Type B pancreatic cell (in vitro differentiated cells): ENCODE data around the gene FAF1. TPM values are rescaled to one million over a fixed set of nuclear protein-coding genes. Genes with fewer than 3 reads are reported as not detected.

Source experiments
- DNase-seq: peaks from one replicate; pipeline ENCODE4 v3.0.0; 2021; ENCODE audit warnings: mixed read lengths; ENCODE audit not compliant: unreplicated experiment; ENCODE audit errors: extremely low spot score
- H3K27ac Mint-ChIP-seq: 2 replicates; pipeline ENCODE4 v1.8.0; 2021; ENCODE audit warnings: mild to moderate bottlenecking, mixed read lengths
- H3K27me3 Mint-ChIP-seq: 2 replicates; pipeline ENCODE4 v1.8.0; 2021; ENCODE audit warnings: mixed read lengths
- H3K36me3 Mint-ChIP-seq: 2 replicates; pipeline ENCODE4 v1.8.0; 2021; ENCODE audit warnings: mixed read lengths
- H3K4me1 Mint-ChIP-seq: one replicate; pipeline ENCODE4 v1.8.0; 2021; ENCODE audit warnings: mixed read lengths; ENCODE audit not compliant: unreplicated experiment
- H3K4me3 Mint-ChIP-seq: 2 replicates; pipeline ENCODE4 v1.8.0; 2021; ENCODE audit warnings: mild to moderate bottlenecking, mixed read lengths
- H3K9me3 Mint-ChIP-seq: 2 replicates; pipeline ENCODE4 v1.8.0; 2021; ENCODE audit warnings: mixed read lengths
- total RNA-seq: library from RNA; stranded (reverse); gene quantifications from 2 replicates; pipeline ENCODE4 v1.2.1, GENCODE V29; 2021; ENCODE audit warnings: low replicate concordance
- TF ChIP-seq, protein P1 (sequence below): fragments of 200-600 bp; sonication (generic); conservative IDR thresholded peaks from 2 replicates; pipeline ENCODE4 v1.5.0; 2021; ENCODE audit warnings: antibody characterized with exemption, mild to moderate bottlenecking

Gene FAF1
- total RNA-seq, 1 donor from 2014 or later = 49.9 TPM

DNA sequence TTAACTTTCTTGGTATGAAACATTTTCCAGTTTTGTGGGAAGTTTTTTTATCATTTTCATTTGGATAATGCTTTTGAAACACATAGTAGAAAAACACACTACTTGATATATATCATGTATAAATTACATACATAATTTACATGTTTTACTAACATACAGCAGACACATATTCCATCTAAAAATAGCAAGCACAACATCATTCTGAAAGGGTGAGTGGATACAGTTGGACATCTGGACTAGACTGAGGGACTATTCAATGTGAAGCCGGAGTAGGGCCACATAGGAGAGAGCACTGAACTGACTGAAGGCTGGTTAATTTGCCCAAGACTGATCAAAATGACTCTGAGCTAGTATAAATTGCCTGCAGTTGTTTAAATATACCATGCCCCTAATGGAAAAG is 21.7 kb upstream of the FAF1 start:
- Mint-ChIP-seq H3K4me1 (peaks cover 7% of the 10 kb centered on the region), H3K27ac (no peak overlapping the region), H3K9me3 (no peaks in the 10 kb centered on the region), H3K36me3 (no peaks in the 10 kb centered on the region), H3K4me3 (no peak overlapping the region), H3K27me3 (peaks cover 92% of the 10 kb centered on the region)
- TF ChIP-seq, protein P1, sequence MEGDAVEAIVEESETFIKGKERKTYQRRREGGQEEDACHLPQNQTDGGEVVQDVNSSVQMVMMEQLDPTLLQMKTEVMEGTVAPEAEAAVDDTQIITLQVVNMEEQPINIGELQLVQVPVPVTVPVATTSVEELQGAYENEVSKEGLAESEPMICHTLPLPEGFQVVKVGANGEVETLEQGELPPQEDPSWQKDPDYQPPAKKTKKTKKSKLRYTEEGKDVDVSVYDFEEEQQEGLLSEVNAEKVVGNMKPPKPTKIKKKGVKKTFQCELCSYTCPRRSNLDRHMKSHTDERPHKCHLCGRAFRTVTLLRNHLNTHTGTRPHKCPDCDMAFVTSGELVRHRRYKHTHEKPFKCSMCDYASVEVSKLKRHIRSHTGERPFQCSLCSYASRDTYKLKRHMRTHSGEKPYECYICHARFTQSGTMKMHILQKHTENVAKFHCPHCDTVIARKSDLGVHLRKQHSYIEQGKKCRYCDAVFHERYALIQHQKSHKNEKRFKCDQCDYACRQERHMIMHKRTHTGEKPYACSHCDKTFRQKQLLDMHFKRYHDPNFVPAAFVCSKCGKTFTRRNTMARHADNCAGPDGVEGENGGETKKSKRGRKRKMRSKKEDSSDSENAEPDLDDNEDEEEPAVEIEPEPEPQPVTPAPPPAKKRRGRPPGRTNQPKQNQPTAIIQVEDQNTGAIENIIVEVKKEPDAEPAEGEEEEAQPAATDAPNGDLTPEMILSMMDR = no peak
- DNase-seq = no peak

DNA sequence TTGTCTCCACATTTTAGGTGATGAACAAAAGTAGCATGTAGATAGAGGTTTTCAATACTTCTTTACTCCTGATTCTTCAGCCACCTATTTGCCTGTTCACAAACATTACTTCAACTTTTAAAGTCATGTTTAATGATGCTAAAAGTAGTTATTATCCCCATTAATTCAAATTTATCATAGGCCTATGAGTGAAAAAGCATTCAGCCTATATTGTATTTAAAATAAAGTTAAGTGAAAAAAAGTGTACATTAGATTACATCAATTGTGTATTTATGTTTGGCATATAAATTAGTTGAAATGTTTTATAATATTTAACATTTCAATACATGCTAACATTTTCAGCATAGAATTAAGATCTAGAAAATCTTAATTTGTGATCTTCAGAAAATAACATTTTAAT is 20.4 kb upstream of the FAF1 start:
- no peak overlapping the region for H3K4me3 Mint-ChIP-seq
- no peak for DNase-seq
- H3K9me3 Mint-ChIP-seq = no peaks in the 10 kb centered on the region
- no peaks in the 10 kb centered on the region for H3K36me3 Mint-ChIP-seq
- peaks cover 92% of the 10 kb centered on the region for H3K27me3 Mint-ChIP-seq
- TF ChIP-seq, protein P1 = no peak
- H3K27ac Mint-ChIP-seq = no peak overlapping the region
- peaks cover 7% of the 10 kb centered on the region for H3K4me1 Mint-ChIP-seq

DNA sequence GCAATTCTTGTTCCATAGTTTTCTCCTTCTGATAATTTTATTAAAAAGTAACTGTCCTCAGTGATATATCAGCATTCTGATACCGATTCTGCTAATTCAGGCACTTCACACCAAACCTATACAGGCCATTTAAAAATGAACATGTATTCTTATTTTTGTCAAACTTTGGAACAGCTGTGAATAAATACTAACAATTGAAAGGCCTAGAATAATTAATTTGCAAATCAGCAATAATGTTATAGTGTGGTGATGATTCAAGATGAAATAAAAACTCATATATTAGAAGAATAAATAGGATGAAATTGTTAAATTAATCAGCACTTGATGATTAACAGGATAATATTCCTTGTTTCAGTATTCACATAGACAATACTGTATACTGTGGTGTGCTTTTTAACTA is 19.9 kb upstream of the FAF1 start:
- DNase-seq = no peak
- H3K4me3 Mint-ChIP-seq = no peak overlapping the region
- H3K9me3 Mint-ChIP-seq = no peaks in the 10 kb centered on the region
- H3K27me3 Mint-ChIP-seq = peaks cover 92% of the 10 kb centered on the region
- no peak overlapping the region for H3K27ac Mint-ChIP-seq
- TF ChIP-seq, protein P1 = no peak
- H3K4me1 Mint-ChIP-seq = peaks cover 7% of the 10 kb centered on the region
- H3K36me3 Mint-ChIP-seq = no peaks in the 10 kb centered on the region

DNA sequence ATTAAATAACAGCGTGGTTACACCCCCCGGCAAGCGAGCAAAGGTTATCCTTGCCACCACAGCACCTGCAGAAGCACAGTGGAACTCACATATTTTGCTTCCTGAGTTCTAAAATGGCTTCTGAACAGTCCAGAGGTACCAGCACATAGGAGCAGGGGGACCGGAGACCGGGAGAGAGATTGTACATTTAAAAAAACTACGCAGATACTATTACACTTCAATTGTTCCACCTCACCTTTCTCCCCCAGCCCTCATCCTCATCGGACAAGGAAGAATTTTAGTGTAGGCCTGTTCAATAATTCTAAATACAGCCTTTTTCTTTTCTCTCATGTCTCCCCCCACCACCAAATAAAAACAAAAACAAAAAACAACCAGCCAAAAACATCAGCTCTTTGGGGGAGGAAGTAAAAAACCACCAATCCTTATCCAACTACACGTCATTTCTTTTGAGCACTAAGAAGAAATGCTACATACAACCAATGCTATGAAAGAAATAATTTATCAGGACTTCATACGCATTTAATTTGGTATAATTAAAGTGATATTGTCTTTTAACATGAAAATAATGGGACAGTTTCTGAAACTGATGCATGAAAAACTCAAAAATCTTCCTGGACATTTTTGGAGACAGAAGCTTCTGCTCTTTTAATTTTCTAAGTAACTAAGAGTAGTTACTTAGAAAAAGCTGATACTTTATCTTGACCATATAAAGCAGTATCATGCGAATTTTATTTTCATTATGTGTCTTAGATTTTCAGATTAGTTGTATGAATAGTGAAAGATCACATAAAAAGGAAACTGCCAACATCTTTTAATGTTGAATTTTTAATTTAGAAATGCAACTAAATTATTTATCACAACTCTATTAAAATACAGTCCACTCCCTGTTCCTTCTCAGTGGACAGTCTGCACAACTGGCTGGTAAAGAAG is 19.1 kb upstream of the FAF1 start:
- no peak overlapping the region for H3K27ac Mint-ChIP-seq
- peak overlapping the region; percentile 82 for H3K4me3 Mint-ChIP-seq
- H3K4me1 Mint-ChIP-seq = peaks cover 7% of the 10 kb centered on the region
- peaks cover 94% of the 10 kb centered on the region for H3K27me3 Mint-ChIP-seq
- TF ChIP-seq, protein P1 = no peak
- DNase-seq = no peak
- no peaks in the 10 kb centered on the region for H3K36me3 Mint-ChIP-seq
- no peaks in the 10 kb centered on the region for H3K9me3 Mint-ChIP-seq

DNA sequence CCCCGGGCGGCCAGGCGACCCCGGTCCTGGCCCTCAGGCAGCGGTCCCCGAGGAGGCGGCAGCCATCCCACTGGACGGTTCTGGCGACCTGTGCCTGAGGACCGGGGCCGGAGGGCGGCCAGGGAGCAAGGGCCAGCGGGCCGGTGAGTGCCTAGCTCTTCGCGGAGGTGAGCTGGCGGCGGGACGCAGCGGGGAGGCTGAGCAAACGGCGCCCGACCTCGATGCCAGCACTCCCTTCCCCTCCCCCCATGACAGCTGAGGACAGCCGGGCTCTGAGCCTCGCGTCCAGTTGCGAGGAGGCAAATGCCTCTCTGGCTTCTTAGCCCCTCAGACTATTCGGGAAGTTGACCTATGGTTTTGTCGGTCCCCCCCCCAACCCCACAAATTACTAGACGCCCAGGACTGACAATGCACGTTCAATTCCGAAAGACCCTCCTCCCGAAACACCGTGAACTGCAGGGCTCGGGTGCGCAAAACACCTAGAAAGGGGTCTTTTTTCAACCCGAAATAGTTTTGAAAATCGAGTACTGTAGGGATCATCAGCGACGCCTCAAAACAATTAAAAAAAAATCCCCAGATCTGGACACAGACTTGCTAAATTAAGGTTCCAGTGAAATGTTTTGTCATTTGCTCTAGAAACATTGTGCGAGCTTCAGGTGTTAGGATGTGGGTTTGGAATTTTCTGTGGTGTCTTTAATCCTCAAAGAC is 18.2 kb upstream of the FAF1 start:
- Mint-ChIP-seq H3K36me3 (no peaks in the 10 kb centered on the region), H3K27ac (no peak overlapping the region), H3K4me3 (peak overlapping the region; percentile 82), H3K9me3 (no peaks in the 10 kb centered on the region), H3K27me3 (peaks cover 95% of the 10 kb centered on the region), H3K4me1 (peaks cover 7% of the 10 kb centered on the region)
- DNase-seq = no peak
- TF ChIP-seq, protein P1 = no peak
